Measurements from ENCODE around the gene SYT15.
"Not testable (repeated sequence)": the region's sequence is repeated elsewhere in the genome, so short reads cannot be mapped to it uniquely, and the experiment has no call there.

Gene SYT15

GRCh38 chr10:46578474-46579178 is at the start of gene SYT15:
Gene SYT15, plus strand, starts transcription at chr10:46579128. Its CDS starts 41 bp downstream, at chr10:46579169.
- H3K4me3 Mint-ChIP-seq; H3K4me1 Mint-ChIP-seq (ENCODE audit: low read depth); intact Hi-C loops (cut with micrococcal nuclease); H3K27ac Mint-ChIP-seq; H3K36me3 Mint-ChIP-seq (ENCODE audit: low read depth); H3K9me3 Mint-ChIP-seq: not testable (repeated sequence)
- H3K27me3 Mint-ChIP-seq, result peaks cover 10% of the 10 kb centered on the region

- H3K4me3 Mint-ChIP-seq; intact Hi-C loops (cut with micrococcal nuclease); H3K27me3 Mint-ChIP-seq; H3K36me3 Mint-ChIP-seq (ENCODE audit: low read depth); H3K9me3 Mint-ChIP-seq; H3K4me1 Mint-ChIP-seq (ENCODE audit: low read depth); H3K27ac Mint-ChIP-seq: not testable (repeated sequence)
These were observed 49.2 kb upstream of the SYT15 start for GRCh38 chr10:46529742-46530141.

- Mint-ChIP-seq H3K27ac (no peak overlapping the region), H3K4me1 (ENCODE audit: low read depth) (no peaks in the 10 kb centered on the region), H3K36me3 (ENCODE audit: low read depth) (no peaks in the 10 kb centered on the region), H3K9me3 (no peaks in the 10 kb centered on the region), H3K4me3 (no peak overlapping the region), H3K27me3 (peaks cover 3% of the 10 kb centered on the region)
- intact Hi-C loops (cut with micrococcal nuclease), result no loop called here
These were observed 48.4 kb upstream of the SYT15 start for GRCh38 chr10:46530249-46531186.

- intact Hi-C loops (cut with micrococcal nuclease); H3K27ac Mint-ChIP-seq; H3K4me3 Mint-ChIP-seq; H3K36me3 Mint-ChIP-seq (ENCODE audit: low read depth); H3K27me3 Mint-ChIP-seq; H3K9me3 Mint-ChIP-seq; H3K4me1 Mint-ChIP-seq (ENCODE audit: low read depth): not testable (repeated sequence)
These were observed 46.7 kb upstream of the SYT15 start for GRCh38 chr10:46532256-46532655.

GRCh38 chr10:46534828-46535524 is 44.0 kb upstream of the SYT15 start:
- peaks cover 23% of the 10 kb centered on the region for H3K27me3 Mint-ChIP-seq
- no peak overlapping the region for H3K4me3 Mint-ChIP-seq
- intact Hi-C loops (cut with micrococcal nuclease), result no loop called here
- H3K27ac Mint-ChIP-seq, result no peak overlapping the region
- no peaks in the 10 kb centered on the region for H3K4me1 Mint-ChIP-seq (ENCODE audit: low read depth)
- H3K36me3 Mint-ChIP-seq (ENCODE audit: low read depth), result no peaks in the 10 kb centered on the region
- H3K9me3 Mint-ChIP-seq, result no peaks in the 10 kb centered on the region

- Mint-ChIP-seq H3K36me3 (ENCODE audit: low read depth) (no peaks in the 10 kb centered on the region), H3K4me1 (ENCODE audit: low read depth) (no peaks in the 10 kb centered on the region), H3K9me3 (no peaks in the 10 kb centered on the region), H3K4me3 (no peak overlapping the region), H3K27ac (no peak overlapping the region), H3K27me3 (peaks cover 32% of the 10 kb centered on the region)
- intact Hi-C loops (cut with micrococcal nuclease), result no loop called here
These were observed 42.8 kb upstream of the SYT15 start for GRCh38 chr10:46536171-46536570.

- H3K27me3 Mint-ChIP-seq, result peaks cover 36% of the 10 kb centered on the region
- intact Hi-C loops (cut with micrococcal nuclease), result no loop called here
- H3K4me3 Mint-ChIP-seq, result no peak overlapping the region
- no peak overlapping the region for H3K27ac Mint-ChIP-seq
- H3K4me1 Mint-ChIP-seq (ENCODE audit: low read depth), result no peaks in the 10 kb centered on the region
- H3K36me3 Mint-ChIP-seq (ENCODE audit: low read depth), result no peaks in the 10 kb centered on the region
- H3K9me3 Mint-ChIP-seq, result no peaks in the 10 kb centered on the region
These were observed 42.1 kb upstream of the SYT15 start for GRCh38 chr10:46536781-46537180.

GRCh38 chr10:46537309-46537708 is 41.6 kb upstream of the SYT15 start:
- peaks cover 42% of the 10 kb centered on the region for H3K27me3 Mint-ChIP-seq
- no peak overlapping the region for H3K4me3 Mint-ChIP-seq
- no peak overlapping the region for H3K27ac Mint-ChIP-seq
- no peaks in the 10 kb centered on the region for H3K36me3 Mint-ChIP-seq (ENCODE audit: low read depth)
- H3K4me1 Mint-ChIP-seq (ENCODE audit: low read depth), result no peaks in the 10 kb centered on the region
- H3K9me3 Mint-ChIP-seq, result no peaks in the 10 kb centered on the region
- intact Hi-C loops (cut with micrococcal nuclease), result no loop called here

- no peak overlapping the region for H3K27ac Mint-ChIP-seq
- H3K27me3 Mint-ChIP-seq, result peaks cover 50% of the 10 kb centered on the region
- no peak overlapping the region for H3K4me3 Mint-ChIP-seq
- H3K9me3 Mint-ChIP-seq, result no peaks in the 10 kb centered on the region
- H3K36me3 Mint-ChIP-seq (ENCODE audit: low read depth), result no peaks in the 10 kb centered on the region
- no peaks in the 10 kb centered on the region for H3K4me1 Mint-ChIP-seq (ENCODE audit: low read depth)
- intact Hi-C loops (cut with micrococcal nuclease), result no loop called here
These were observed 40.8 kb upstream of the SYT15 start for GRCh38 chr10:46538155-46538554.

- Mint-ChIP-seq H3K27me3 (peaks cover 53% of the 10 kb centered on the region), H3K4me3 (no peak overlapping the region), H3K27ac (no peak overlapping the region), H3K4me1 (ENCODE audit: low read depth) (no peaks in the 10 kb centered on the region), H3K9me3 (no peaks in the 10 kb centered on the region), H3K36me3 (ENCODE audit: low read depth) (no peaks in the 10 kb centered on the region)
- intact Hi-C loops (cut with micrococcal nuclease), result no loop called here
These were observed 40.1 kb upstream of the SYT15 start for GRCh38 chr10:46538717-46539426.

GRCh38 chr10:46539596-46540411 is 39.1 kb upstream of the SYT15 start:
- intact Hi-C loops (cut with micrococcal nuclease), result loop anchor here (10.0 kb wide), 1 partner anchor 315 kb away; no protein-coding TSS in a partner anchor
- Mint-ChIP-seq H3K27ac (no peak overlapping the region), H3K4me1 (ENCODE audit: low read depth) (peaks cover 6% of the 10 kb centered on the region), H3K36me3 (ENCODE audit: low read depth) (no peaks in the 10 kb centered on the region), H3K9me3 (no peaks in the 10 kb centered on the region), H3K4me3 (no peak overlapping the region), H3K27me3 (peaks cover 61% of the 10 kb centered on the region)

- Mint-ChIP-seq H3K9me3 (no peaks in the 10 kb centered on the region), H3K27me3 (peaks cover 64% of the 10 kb centered on the region), H3K4me1 (ENCODE audit: low read depth) (peaks cover 11% of the 10 kb centered on the region), H3K27ac (no peak overlapping the region), H3K4me3 (no peak overlapping the region), H3K36me3 (ENCODE audit: low read depth) (no peaks in the 10 kb centered on the region)
- intact Hi-C loops (cut with micrococcal nuclease), result loop anchor here (10.0 kb wide), 1 partner anchor 316 kb away; no protein-coding TSS in a partner anchor
These were observed 38.4 kb upstream of the SYT15 start for GRCh38 chr10:46540412-46541016.
